Keratinocyte (primary cell): Measurements from ENCODE around the gene LAMB1. TPM values are rescaled to one million over a fixed set of nuclear protein-coding genes. Genes with fewer than 3 reads are reported as not detected.

Source experiments
- DNase-seq: peaks from one replicate; pipeline ENCODE4 v3.0.0-alpha.2; 2011; ENCODE audit warnings: low read depth, missing footprints, low spot score
- FAIRE-seq: peaks from 2 replicates; lab custom pipeline; 2011; peaks lifted over from hg19 to GRCh38; lab: Jason Lieb, UNC
- H2AFZ ChIP-seq: 2 replicates; pipeline ENCODE4 v1.6.0; 2012; ENCODE audit warnings: low read length, control low read depth, inconsistent platforms; ENCODE audit not compliant: control insufficient read depth
- H3K27ac ChIP-seq: 2 replicates; pipeline ENCODE4 v1.5.1; 2011; ENCODE audit warnings: low read length; ENCODE audit not compliant: control insufficient read depth, insufficient read depth
- H3K27me3 ChIP-seq: 3 replicates; pipeline ENCODE4 v1.6.0; 2011; ENCODE audit warnings: low read length; ENCODE audit not compliant: control insufficient read depth, insufficient read depth; ENCODE audit errors: extremely low read depth
- H3K36me3 ChIP-seq, 2 experiments: 2 replicates in 1 of 2; 3 replicates in 1 of 2; pipeline ENCODE4 v1.5.1; 2011; ENCODE audit warnings: low read length in 2 of 2, mild to moderate bottlenecking in 1 of 2; ENCODE audit not compliant: control insufficient read depth in 2 of 2, insufficient read depth in 2 of 2; ENCODE audit errors: extremely low read depth in 1 of 2
- H3K4me1 ChIP-seq: 3 replicates; pipeline ENCODE4 v1.5.1; 2011; ENCODE audit warnings: low read length; ENCODE audit not compliant: control insufficient read depth, insufficient read depth; ENCODE audit errors: extremely low read depth
- H3K4me2 ChIP-seq: 3 replicates; pipeline ENCODE4 v1.6.0; 2011; ENCODE audit warnings: low read depth, low read length; ENCODE audit not compliant: control insufficient read depth, insufficient read depth; ENCODE audit errors: extremely low read depth
- H3K4me3 ChIP-seq, 3 experiments: fragments of 200-600 bp in 1 of 3; sonication (generic) in 1 of 3; 2 replicates in 2 of 3; 3 replicates in 1 of 3; pipeline ENCODE4 v1.5.1; 2011 to 2016; ENCODE audit warnings: low read length in 3 of 3, mild to moderate bottlenecking in 3 of 3, control low read depth in 2 of 3, inconsistent platforms in 1 of 3, low read depth in 1 of 3, mixed read lengths in 1 of 3, mixed run types in 1 of 3, moderate library complexity in 1 of 3; ENCODE audit not compliant: control insufficient read depth in 2 of 3, insufficient read depth in 2 of 3; ENCODE audit errors: extremely low read depth in 1 of 3
- H3K79me2 ChIP-seq: 2 replicates; pipeline ENCODE4 v1.6.0; 2012; ENCODE audit warnings: low read length; ENCODE audit not compliant: control insufficient read depth, insufficient read depth
- H3K9ac ChIP-seq: 3 replicates; pipeline ENCODE4 v1.6.0; 2011; ENCODE audit warnings: low read length; ENCODE audit not compliant: control insufficient read depth, insufficient read depth; ENCODE audit errors: extremely low read depth
- H3K9me1 ChIP-seq: 3 replicates; pipeline ENCODE4 v1.6.0; 2011; ENCODE audit warnings: low read length; ENCODE audit not compliant: control insufficient read depth, insufficient read depth; ENCODE audit errors: extremely low read depth
- H3K9me3 ChIP-seq: 2 replicates; pipeline ENCODE4 v1.5.1; 2012; ENCODE audit warnings: low read depth, low read length; ENCODE audit not compliant: control insufficient read depth
- H4K20me1 ChIP-seq: 3 replicates; pipeline ENCODE4 v1.6.0; 2011; ENCODE audit warnings: low read length; ENCODE audit not compliant: control insufficient read depth, insufficient read depth; ENCODE audit errors: extremely low read depth
- CTCF ChIP-seq, 3 experiments: IDR thresholded peaks in 1 of 3; conservative IDR thresholded peaks in 1 of 3; optimal IDR thresholded peaks in 1 of 3; 2 replicates in 2 of 3; 3 replicates in 1 of 3; pipeline versions ENCODE3 to v1.5.1; 2011; ENCODE audit warnings: low read length in 3 of 3, mild to moderate bottlenecking in 3 of 3, moderate library complexity in 2 of 3, control low read depth in 1 of 3, inconsistent platforms in 1 of 3; ENCODE audit not compliant: insufficient read depth in 2 of 3; ENCODE audit errors: extremely low read depth in 1 of 3
- EZH2 ChIP-seq: IDR thresholded peaks from one replicate; pipeline ENCODE4 v1.6.1; 2012; ENCODE audit warnings: inconsistent platforms, mild to moderate bottlenecking, low read length, moderate library complexity
- dilution Hi-C: fragments of 300-500 bp; cut with MboI; formaldehyde crosslinking; loops from one replicate; pipeline ENCODE4 v1.7.0; 2020; ENCODE audit warnings: low sequenced_read_pairs; ENCODE audit not compliant: extremely low pct_ligation_motif_present
- polyA plus RNA-seq, 5 experiments: library from polyadenylated mRNA; depleted of rRNA in 3 of 5; stranded (reverse) in 3 of 5; stranded (forward) in 1 of 5; unstranded in 1 of 5; fragments of >200 nt; gene quantifications; 1 replicate in 1 of 5; 2 replicates in 3 of 5; 3 replicates in 1 of 5; pipeline versions ENCODE4 v1.2.1 to v1.2.3, GENCODE V29; 2011 to 2012; ENCODE audit warnings: missing spikeins in 2 of 5, low read depth in 1 of 5, low replicate concordance in 1 of 5

The LAMB1 gene
- polyA plus RNA-seq, 1 donor (not counting 4 experiments of a cell fraction or from before 2014, with no cell fraction given), result 97.9 TPM

GRCh38 chr7:108020585-108020984, 17.6 kb upstream of the LAMB1 start:
- Histone ChIP-seq H3K4me1 (peaks cover 18% of the 10 kb centered on the region), H3K4me3 (no peak overlapping the region), H3K36me3 (no peaks in the 10 kb centered on the region), H3K9me3 (no peaks in the 10 kb centered on the region), H3K79me2 (no peaks in the 10 kb centered on the region), H3K9ac (no peak overlapping the region), H3K27ac (no peak overlapping the region), H3K4me2 (no peak overlapping the region), H3K27me3 (no peaks in the 10 kb centered on the region), H2AFZ (no peak overlapping the region), H3K9me1 (no peaks in the 10 kb centered on the region), H4K20me1 (no peaks in the 10 kb centered on the region)
- dilution Hi-C loops, result no loop called here
- FAIRE-seq (no peak), DNase-seq (no peak)
- TF ChIP-seq CTCF (optimal IDR thresholded peaks at IDR 0.05 in 1 of 3, IDR thresholded peaks at IDR 0.05 in 1 of 3, conservative IDR thresholded peaks at IDR 0.05 in 1 of 3; ENCODE audit: extremely low read depth in 1 of 3, insufficient read depth in 2 of 3, low read length in 3 of 3) (no peak), EZH2 (no peak)

- no peak overlapping the region for H3K4me2 ChIP-seq
- no peaks in the 10 kb centered on the region for H3K9me1 ChIP-seq
- H3K9me3 ChIP-seq, result no peaks in the 10 kb centered on the region
- H3K27me3 ChIP-seq, result no peaks in the 10 kb centered on the region
- H3K27ac ChIP-seq, result no peak overlapping the region
- dilution Hi-C loops, result no loop called here
- no peaks in the 10 kb centered on the region for H3K36me3 ChIP-seq
- peaks cover 24% of the 10 kb centered on the region for H3K4me1 ChIP-seq
- TF ChIP-seq CTCF (optimal IDR thresholded peaks at IDR 0.05 in 1 of 3, IDR thresholded peaks at IDR 0.05 in 1 of 3, conservative IDR thresholded peaks at IDR 0.05 in 1 of 3; ENCODE audit: extremely low read depth in 1 of 3, insufficient read depth in 2 of 3, low read length in 3 of 3) (no peak), EZH2 (no peak)
- H2AFZ ChIP-seq, result no peak overlapping the region
- DNase-seq (no peak), FAIRE-seq (no peak)
- H3K4me3 ChIP-seq, result no peak overlapping the region
- no peaks in the 10 kb centered on the region for H4K20me1 ChIP-seq
- no peak overlapping the region for H3K9ac ChIP-seq
- H3K79me2 ChIP-seq, result no peaks in the 10 kb centered on the region
Observed at GRCh38 chr7:108018668-108019067, 15.7 kb upstream of the LAMB1 start.
